Skeletal muscle satellite cell (primary cell): ENCODE measurements around the gene TRPM1.

ENCODE experiments used
- H3K27me3 ChIP-seq: 2 replicates; pipeline ENCODE4 v1.7.0; 2013; ENCODE audit warnings: low read length; ENCODE audit not compliant: control insufficient read depth, insufficient read depth
- H3K36me3 ChIP-seq: 2 replicates; pipeline ENCODE4 v1.7.0; 2013; ENCODE audit warnings: mild to moderate bottlenecking, control low read depth, low read length; ENCODE audit not compliant: insufficient read depth
- H3K4me1 ChIP-seq: 2 replicates; pipeline ENCODE4 v1.7.0; 2013; ENCODE audit warnings: low read length; ENCODE audit not compliant: control insufficient read depth, insufficient read depth
- H3K4me2 ChIP-seq: 2 replicates; pipeline ENCODE4 v1.7.0; 2013; ENCODE audit warnings: mild to moderate bottlenecking, low read length
- H3K4me3 ChIP-seq: 2 replicates; pipeline ENCODE4 v1.7.0; 2013; ENCODE audit warnings: low read length
- H3K9ac ChIP-seq: 2 replicates; pipeline ENCODE4 v1.7.0; 2013; ENCODE audit warnings: mild to moderate bottlenecking, low read depth, low read length, moderate library complexity
- H3K9me3 ChIP-seq: replicated peaks from 2 replicates; pipeline ENCODE4 v1.7.0; 2013; ENCODE audit warnings: mild to moderate bottlenecking, control low read depth, low read length

Gene TRPM1

GRCh38 chr15:31111091-31111647 is 9.6 kb upstream of the TRPM1 start:
- no peaks in the 10 kb centered on the region for H3K36me3 ChIP-seq
- H3K4me2 ChIP-seq: no peak overlapping the region
- H3K27me3 ChIP-seq: peaks cover 5% of the 10 kb centered on the region
- no peaks in the 10 kb centered on the region for H3K9me3 ChIP-seq
- no peak overlapping the region for H3K4me3 ChIP-seq
- H3K4me1 ChIP-seq: no peaks in the 10 kb centered on the region
- no peak overlapping the region for H3K9ac ChIP-seq

GRCh38 chr15:31108836-31109235 is 7.3 kb upstream of the TRPM1 start:
- Histone ChIP-seq H3K9ac (no peak overlapping the region), H3K4me1 (peaks cover 8% of the 10 kb centered on the region), H3K36me3 (no peaks in the 10 kb centered on the region), H3K4me3 (no peak overlapping the region), H3K4me2 (no peak overlapping the region), H3K27me3 (peaks cover 5% of the 10 kb centered on the region), H3K9me3 (no peaks in the 10 kb centered on the region)

- no peak overlapping the region for H3K4me2 ChIP-seq
- H3K9ac ChIP-seq: no peak overlapping the region
- H3K27me3 ChIP-seq: peaks cover 4% of the 10 kb centered on the region
- H3K36me3 ChIP-seq: no peaks in the 10 kb centered on the region
- H3K4me3 ChIP-seq: no peak overlapping the region
- H3K9me3 ChIP-seq: no peaks in the 10 kb centered on the region
- peaks cover 8% of the 10 kb centered on the region for H3K4me1 ChIP-seq
Observed at GRCh38 chr15:31106495-31107300, 5.2 kb upstream of the TRPM1 start.

- no peaks in the 10 kb centered on the region for H3K36me3 ChIP-seq
- no peaks in the 10 kb centered on the region for H3K9me3 ChIP-seq
- peaks cover 8% of the 10 kb centered on the region for H3K4me1 ChIP-seq
- no peak overlapping the region for H3K4me3 ChIP-seq
- H3K9ac ChIP-seq: no peak overlapping the region
- H3K4me2 ChIP-seq: no peak overlapping the region
- peaks cover 14% of the 10 kb centered on the region for H3K27me3 ChIP-seq
Observed at GRCh38 chr15:31104003-31104402, 2.5 kb upstream of the TRPM1 start.

- H3K9me3 ChIP-seq: no peaks in the 10 kb centered on the region
- no peak overlapping the region for H3K4me2 ChIP-seq
- H3K36me3 ChIP-seq: no peaks in the 10 kb centered on the region
- H3K27me3 ChIP-seq: peaks cover 20% of the 10 kb centered on the region
- H3K4me1 ChIP-seq: peaks cover 8% of the 10 kb centered on the region
- H3K9ac ChIP-seq: no peak overlapping the region
- no peak overlapping the region for H3K4me3 ChIP-seq
Observed at GRCh38 chr15:31102374-31103342, 1.1 kb upstream of the TRPM1 start.

DNA sequence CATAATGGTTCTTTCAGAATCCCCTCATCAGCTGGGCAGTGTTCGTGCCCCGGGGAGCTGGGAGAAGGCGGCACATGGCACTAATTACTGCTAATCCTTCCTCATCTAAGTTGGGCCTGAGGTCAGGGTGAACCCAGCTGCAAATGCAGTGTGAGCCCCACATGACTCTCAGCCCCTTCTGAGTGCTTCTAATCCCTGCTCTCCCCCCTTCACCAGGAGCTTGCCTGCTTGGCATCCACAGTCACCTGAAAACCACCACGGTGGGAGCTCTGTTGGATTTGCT is 455 bp upstream of the TRPM1 start:
- peaks cover 8% of the 10 kb centered on the region for H3K4me1 ChIP-seq

GRCh38 chr15:31100738-31101137 is 787 bp downstream of the TRPM1 start:
- H3K4me2 ChIP-seq: no peak overlapping the region
- H3K9me3 ChIP-seq: no peaks in the 10 kb centered on the region
- H3K27me3 ChIP-seq: peaks cover 26% of the 10 kb centered on the region
- peaks cover 7% of the 10 kb centered on the region for H3K4me1 ChIP-seq
- H3K9ac ChIP-seq: no peak overlapping the region
- no peak overlapping the region for H3K4me3 ChIP-seq
- H3K36me3 ChIP-seq: no peaks in the 10 kb centered on the region

More for the DNA sequence above, 455 bp upstream of the TRPM1 start:
- Histone ChIP-seq H3K9me3 (no peaks in the 10 kb centered on the region), H3K4me3 (no peak overlapping the region), H3K36me3 (no peaks in the 10 kb centered on the region), H3K9ac (no peak overlapping the region), H3K27me3 (peaks cover 20% of the 10 kb centered on the region), H3K4me2 (no peak overlapping the region)

- Histone ChIP-seq H3K4me3 (no peak overlapping the region), H3K27me3 (peaks cover 26% of the 10 kb centered on the region), H3K4me1 (no peaks in the 10 kb centered on the region), H3K36me3 (no peaks in the 10 kb centered on the region), H3K9me3 (no peaks in the 10 kb centered on the region), H3K4me2 (no peak overlapping the region), H3K9ac (no peak overlapping the region)
Observed at GRCh38 chr15:31098953-31099740, 2.4 kb downstream of the TRPM1 start.

GRCh38 chr15:31098491-31098917 is 3.0 kb downstream of the TRPM1 start:
- no peak overlapping the region for H3K9ac ChIP-seq
- peaks cover 26% of the 10 kb centered on the region for H3K27me3 ChIP-seq
- no peak overlapping the region for H3K4me2 ChIP-seq
- H3K9me3 ChIP-seq: no peaks in the 10 kb centered on the region
- H3K4me3 ChIP-seq: no peak overlapping the region
- no peaks in the 10 kb centered on the region for H3K4me1 ChIP-seq
- no peaks in the 10 kb centered on the region for H3K36me3 ChIP-seq

DNA sequence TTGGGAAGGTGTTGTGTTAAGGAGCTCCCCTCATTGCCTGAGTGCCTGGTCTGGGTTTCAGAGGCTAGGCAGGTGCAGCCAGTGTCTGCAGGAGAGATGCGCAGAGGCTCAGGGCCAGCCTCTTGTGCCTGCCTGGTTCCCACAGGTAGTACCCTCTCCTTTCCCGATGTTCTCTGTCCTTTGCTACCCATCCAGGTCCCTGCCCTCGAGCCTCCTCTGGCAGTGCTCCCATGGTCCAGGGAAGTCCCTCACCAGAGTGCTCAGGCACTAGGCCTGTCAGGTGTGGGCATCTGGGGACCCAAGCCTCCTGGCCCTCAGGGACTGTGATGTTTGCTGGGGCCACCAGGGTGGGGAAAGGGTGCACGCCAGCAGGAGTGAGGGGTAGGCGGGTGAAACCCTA is 5.0 kb downstream of the TRPM1 start:
- Histone ChIP-seq H3K4me3 (no peak overlapping the region), H3K4me2 (no peak overlapping the region), H3K9me3 (no peaks in the 10 kb centered on the region), H3K36me3 (no peaks in the 10 kb centered on the region), H3K4me1 (no peaks in the 10 kb centered on the region), H3K9ac (no peak overlapping the region), H3K27me3 (peaks cover 23% of the 10 kb centered on the region)

GRCh38 chr15:31091481-31091880 is 10.0 kb downstream of the TRPM1 start:
- Histone ChIP-seq H3K9ac (no peak overlapping the region), H3K4me1 (peaks cover 5% of the 10 kb centered on the region), H3K36me3 (no peaks in the 10 kb centered on the region), H3K4me3 (no peak overlapping the region), H3K9me3 (peaks cover 2% of the 10 kb centered on the region), H3K27me3 (peaks cover 5% of the 10 kb centered on the region), H3K4me2 (no peak overlapping the region)
